ENCODE data around the gene ZNF488. TPM values are rescaled to one million over a fixed set of nuclear protein-coding genes. Genes with fewer than 3 reads are reported as not detected.

Gene ZNF488
- polyA plus RNA-seq, 4 donors, result 4.1 to 6.8 (median 5.6) TPM

GRCh38 chr10:47317251-47317650 lies 66.8 kb downstream of the ZNF488 start:
- DNase-seq (ENCODE audit: low read depth in 4 of 4, low spot score in 2 of 4), result no peak

- DNase-seq (ENCODE audit: low read depth in 4 of 4, low spot score in 2 of 4), result no peak
Observed at GRCh38 chr10:47316131-47316530, 68.0 kb downstream of the ZNF488 start.

Other genes with a start within 250 kb of the ZNF488 start
- 1 to 10 TPM; 1.2 to 3.1 (median 1.8) TPM for gene GDF10, start 84.1 kb downstream of the ZNF488 start, polyA plus RNA-seq (ENCODE audit: insufficient read length in 4 of 4)
- gene GDF2, start 61.8 kb downstream of the ZNF488 start, polyA plus RNA-seq (ENCODE audit: insufficient read length in 4 of 4), result under 1 TPM in 1 of 4 donors, not detected in 3; 0.11 TPM
- gene RBP3, start 35.9 kb downstream of the ZNF488 start, polyA plus RNA-seq (ENCODE audit: insufficient read length in 4 of 4), result under 1 TPM; 0.13 to 0.17 (median 0.16) TPM
- gene ANXA8, start 99.8 kb upstream of the ZNF488 start, polyA plus RNA-seq (ENCODE audit: insufficient read length in 4 of 4), result under 1 TPM in 1 of 4 donors, not detected in 3; 0.28 TPM
- under 1 TPM in 1 of 4 donors, not detected in 3; 0.43 TPM for gene FAM25G, start 107.4 kb upstream of the ZNF488 start, polyA plus RNA-seq (ENCODE audit: insufficient read length in 4 of 4)
- 10 to 100 TPM in 3 of 4 donors, 1 to 10 TPM in 1; 6.0 to 15.7 (median 13.6) TPM for gene AGAP9, start 139.3 kb upstream of the ZNF488 start, polyA plus RNA-seq (ENCODE audit: insufficient read length in 4 of 4)